H4 (cell line): ENCODE results near the gene PRCC. TPM values are rescaled to one million over a fixed set of nuclear protein-coding genes. Genes with fewer than 3 reads are reported as not detected.

Experiments used
- DNase-seq: peaks from one replicate; pipeline ENCODE4 v3.0.0-alpha.2; 2015; ENCODE audit warnings: low spot score
- total RNA-seq: library from RNA; depleted of rRNA; stranded (reverse); fragments of >200 nt; shearing (Covaris generic); gene quantifications from 2 replicates; pipeline ENCODE4 v1.2.3, GENCODE V29; 2014; rRNA removed

PRCC gene
- 22.2 and 36.2 TPM in 2 replicates for total RNA-seq

DNA sequence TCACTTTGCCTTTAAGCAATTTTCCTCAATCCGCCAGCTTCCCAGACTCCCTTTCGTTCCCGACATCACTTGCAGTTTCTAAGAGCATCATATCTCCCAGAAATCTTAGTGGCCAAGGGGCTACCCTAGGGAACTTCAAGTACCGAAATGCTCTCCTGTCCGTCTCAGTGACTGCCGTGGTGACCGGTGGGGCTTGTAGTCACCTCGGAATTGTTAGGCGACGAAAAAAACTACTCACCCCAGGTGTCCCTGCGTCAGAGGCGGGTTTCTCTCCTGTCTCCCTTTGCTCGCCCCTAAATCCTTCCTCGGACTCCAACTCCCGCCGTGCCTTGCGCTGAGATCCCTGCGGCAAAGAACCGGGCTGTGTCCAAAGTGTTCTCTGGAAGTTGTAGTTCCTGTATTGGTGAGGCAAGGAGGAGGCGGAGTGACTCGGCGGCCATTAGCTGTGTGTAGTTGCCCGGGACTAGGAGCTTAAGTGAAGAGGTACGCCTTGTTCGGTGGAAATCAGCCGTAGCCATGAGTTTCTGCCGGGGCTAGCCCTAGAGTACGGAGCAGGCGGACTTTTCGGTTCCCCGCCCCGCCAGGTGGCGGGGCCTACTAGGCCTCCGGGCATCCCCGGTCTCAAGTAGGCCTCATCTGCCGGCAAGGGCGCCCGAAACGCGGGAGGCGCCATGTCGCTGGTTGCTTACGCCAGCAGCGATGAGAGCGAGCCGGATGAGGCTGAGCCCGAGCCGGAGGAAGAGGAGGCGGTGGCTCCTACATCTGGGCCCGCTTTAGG is at the start of gene PRCC:
PRCC (plus strand) TSS at position 435 of the 778 bp plus-strand sequence; CDS start at position 672, 237 bp downstream.
- DNase-seq: peak; percentile 99

GRCh38 chr1:156721131-156721530 is 46.2 kb upstream of the PRCC start:
- DNase-seq: no peak

DNA sequence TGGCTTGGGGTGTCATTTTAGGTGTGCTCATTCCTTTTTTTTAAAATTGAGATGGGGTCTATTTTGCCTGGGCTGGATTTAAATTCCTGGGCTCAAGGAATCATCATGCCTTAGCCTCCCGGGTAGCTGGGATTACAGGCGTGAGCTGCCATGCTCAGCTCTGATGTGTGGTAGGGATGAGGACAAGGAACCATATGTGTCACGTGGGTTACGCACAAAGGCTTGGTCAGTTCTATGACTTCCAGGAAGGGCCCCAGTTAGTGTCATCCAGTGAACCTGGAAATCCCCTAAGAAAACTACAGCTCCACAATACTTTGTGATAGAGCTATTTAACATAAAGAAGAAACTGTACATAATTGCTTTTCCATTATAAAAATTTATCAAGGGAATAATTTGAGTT is 45.8 kb upstream of the PRCC start:
- DNase-seq: no peak

- peak; percentile 81 for DNase-seq
Measured at GRCh38 chr1:156725683-156726280, 41.6 kb upstream of the PRCC start.

DNA sequence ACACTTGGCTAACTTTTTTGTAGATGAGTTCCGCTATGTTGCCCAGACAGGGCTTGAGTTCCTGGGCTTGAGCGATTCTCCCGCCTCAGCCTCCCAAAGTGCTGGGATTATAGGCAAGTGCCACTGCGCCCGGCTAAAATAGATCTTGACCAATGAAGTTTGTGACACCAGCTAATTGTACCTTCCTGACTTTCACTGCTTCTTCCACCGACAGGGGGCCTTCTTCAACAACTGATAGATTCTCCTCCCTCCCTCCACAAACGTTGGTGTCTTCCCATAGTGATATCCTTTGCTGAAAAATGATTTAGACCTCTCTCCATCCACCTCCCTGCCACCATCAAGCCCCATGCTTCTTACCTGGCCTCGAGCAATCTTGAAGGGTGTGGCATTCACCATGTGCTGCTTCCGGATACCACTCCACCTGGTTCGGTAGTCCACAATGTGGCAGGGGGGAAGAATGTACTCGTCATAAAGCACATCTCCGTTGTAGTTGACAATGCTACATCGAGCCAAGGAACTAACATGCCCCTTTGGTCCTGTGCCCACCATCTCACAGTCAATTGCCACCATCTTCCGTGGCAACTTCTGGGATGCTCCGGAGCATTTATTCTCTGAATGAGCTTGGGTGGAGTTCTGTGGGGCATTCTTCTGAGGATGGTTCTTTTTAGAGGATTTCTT is 40.6 kb upstream of the PRCC start:
- peak; percentile 63 for DNase-seq

- no peak for DNase-seq
Measured at GRCh38 chr1:156727492-156727891, 39.8 kb upstream of the PRCC start.

DNA sequence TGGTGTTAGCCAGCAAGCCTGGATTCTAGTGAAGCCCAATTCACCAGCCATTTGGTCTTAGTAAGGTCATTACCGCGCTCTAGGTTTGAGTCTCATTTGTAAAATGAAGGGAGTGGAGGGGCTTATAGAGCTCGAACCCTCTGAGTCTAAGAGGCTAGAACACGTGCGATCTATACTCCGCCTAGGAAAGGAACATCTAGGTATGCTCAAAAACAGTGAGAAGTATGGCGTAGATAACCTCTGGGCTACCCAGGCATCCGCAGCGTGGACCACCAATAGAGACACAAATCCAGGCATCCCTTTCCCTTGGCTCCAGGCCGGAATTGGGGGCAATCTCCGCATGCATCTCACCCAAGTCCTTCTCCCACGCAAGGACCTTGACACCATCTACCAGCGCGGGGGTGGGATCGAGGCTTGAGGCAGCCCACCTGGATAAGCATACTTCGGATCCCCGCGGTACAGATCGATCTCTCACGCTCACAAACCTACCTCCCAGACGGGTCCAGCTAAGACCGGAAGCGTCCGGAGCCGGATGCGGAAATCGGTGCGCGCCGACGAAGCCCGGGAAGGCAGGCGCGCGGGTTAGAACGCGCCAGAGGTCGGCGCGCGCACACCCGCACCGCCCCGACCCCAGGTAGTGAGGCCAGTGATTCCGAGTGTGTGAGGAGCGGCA is 39.3 kb upstream of the PRCC start, which contains the start of gene METTL25B:
METTL25B (plus strand) TSS at position 544 of the 673 bp plus-strand sequence. CDS start 636 bp downstream, outside the sequence.
- peak; percentile 73 for DNase-seq

DNA sequence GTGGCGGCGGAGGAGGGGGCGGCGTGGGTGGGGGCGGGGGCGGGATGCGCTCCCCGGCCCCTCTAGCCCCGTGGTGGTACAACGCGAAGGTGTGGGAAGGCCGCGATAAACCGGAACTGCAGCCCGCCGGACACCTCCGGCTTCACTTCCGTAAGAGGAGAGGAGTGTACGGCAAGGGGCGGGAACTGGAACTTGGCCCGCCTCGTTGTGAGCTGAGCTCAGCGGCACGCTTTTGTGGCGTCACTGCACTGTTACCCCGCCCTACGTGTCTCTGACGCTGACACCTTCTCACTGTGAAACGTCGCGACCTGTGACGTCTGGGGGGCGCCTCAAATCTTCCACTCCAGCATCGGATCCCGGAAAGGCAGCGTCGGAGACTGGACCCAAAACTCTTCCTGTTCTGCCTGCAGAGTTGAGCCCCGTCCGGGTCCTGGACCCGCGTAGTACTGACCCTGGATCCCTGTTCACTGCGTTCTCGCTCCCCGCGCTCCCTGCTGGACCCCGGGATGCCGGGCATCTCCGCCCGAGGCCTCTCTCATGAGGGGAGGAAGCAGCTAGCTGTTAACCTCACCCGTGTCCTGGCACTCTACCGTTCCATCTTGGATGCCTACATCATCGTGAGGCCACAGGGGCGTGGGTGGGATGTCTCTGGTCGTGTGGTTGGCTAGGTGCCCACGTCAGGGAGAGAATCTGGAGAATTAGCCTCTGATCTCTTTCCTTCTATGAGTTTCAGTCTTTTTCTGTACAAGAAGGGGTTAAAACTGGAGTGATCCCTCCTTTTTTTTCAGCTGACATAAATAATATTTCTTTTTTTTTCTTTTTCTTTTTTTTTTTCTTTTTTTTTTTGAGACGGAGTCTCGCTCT is 38.5 kb upstream of the PRCC start, which contains the start of gene ISG20L2:
ISG20L2 (minus strand) TSS at position 168 of the 864 bp plus-strand sequence. CDS start 1,114 bp downstream, outside the sequence.
- DNase-seq: peak; percentile 98

DNA sequence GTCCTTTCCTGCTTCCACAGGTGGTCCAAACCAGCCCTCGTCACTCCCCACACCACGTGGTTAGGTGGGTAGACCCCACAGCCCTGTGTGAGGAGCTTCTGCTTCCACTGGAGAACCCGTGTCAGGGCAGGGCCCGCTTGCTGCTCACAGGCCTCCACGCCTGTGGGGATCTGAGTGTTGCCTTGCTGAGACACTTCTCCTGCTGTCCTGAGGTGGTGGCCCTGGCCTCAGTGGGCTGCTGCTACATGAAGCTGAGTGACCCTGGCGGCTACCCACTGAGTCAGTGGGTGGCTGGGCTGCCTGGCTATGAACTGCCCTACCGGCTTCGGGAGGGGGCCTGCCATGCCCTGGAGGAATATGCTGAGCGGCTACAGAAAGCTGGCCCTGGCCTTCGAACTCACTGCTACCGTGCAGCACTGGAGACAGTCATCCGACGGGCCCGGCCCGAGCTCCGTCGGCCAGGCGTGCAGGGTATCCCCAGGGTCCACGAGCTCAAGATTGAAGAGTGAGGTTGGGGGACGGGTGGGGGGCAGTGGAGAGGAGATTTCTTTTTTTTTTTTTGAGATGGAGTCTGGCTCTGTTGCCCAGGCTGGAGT is 33.2 kb upstream of the PRCC start:
- no peak for DNase-seq

DNA sequence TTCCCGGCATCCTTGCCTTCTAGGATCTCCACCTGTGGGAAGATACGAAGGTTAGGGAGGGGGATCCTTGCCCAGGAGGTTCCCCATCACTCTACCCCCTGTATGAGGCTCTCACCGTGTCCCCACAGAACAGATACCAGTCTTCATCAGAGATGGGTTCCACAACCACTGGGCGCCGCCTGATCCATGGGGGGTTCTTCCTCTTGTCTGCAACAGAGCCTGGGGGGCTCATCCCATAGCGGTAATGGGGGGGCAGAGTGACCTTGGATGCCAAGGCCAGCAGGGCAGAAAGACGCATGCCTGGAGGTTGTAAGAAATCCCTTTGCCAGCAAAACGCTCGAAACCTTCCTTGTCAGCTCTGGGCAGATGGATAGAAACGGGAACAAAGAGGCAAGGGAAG is 28.9 kb upstream of the PRCC start:
- peak; percentile 1 for DNase-seq

DNA sequence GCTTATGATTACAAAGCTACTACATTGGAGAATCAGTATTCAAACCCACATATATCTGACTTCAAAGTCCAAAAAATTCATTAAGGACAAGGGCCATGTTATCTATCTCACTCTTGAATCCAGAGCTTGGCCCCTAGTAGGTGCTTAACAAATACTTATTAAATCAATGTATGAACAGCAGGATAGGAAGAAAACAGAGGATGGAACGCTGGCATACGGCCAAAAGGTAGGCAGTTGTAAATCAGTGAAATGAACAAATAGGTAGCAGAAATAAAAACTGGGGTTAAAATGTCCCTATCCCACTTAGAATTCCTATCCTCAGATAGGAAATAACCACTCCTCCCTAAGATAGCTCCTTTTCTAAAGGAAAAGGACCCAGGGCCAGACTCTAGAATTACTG is 28.4 kb upstream of the PRCC start:
- DNase-seq: no peak

DNA sequence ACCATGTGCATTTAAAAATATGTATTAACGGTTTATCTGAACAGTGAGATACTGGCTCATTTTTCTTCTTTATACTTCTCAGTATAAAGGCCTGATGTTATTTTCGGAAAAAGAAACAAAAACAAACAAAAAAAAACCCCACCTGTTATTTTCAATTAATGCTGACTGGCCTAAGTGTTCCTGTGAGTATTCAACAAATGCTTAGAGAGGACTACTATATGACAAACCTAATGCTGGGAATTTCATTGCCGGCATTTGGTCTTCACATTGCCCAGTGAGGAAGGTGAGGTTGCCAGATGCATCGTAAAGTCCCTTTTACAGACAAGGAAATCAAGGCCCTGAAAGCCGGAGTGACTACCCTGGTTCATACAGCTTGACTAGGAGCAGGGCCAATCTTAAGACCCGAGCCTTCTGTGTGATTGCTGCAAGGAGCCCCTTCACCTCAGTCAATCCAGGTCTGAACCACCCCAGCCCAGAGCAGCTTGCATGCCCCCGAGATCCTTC is 27.0 kb upstream of the PRCC start:
- DNase-seq: peak; percentile 6

- peak; percentile 99 for DNase-seq
Measured at GRCh38 chr1:156740741-156741480, 26.4 kb upstream of the PRCC start, which contains the start of gene MRPL24. Gene MRPL24, minus strand, starts transcription at chr1:156741088. Its CDS starts 2,384 bp downstream, at chr1:156738704.

DNA sequence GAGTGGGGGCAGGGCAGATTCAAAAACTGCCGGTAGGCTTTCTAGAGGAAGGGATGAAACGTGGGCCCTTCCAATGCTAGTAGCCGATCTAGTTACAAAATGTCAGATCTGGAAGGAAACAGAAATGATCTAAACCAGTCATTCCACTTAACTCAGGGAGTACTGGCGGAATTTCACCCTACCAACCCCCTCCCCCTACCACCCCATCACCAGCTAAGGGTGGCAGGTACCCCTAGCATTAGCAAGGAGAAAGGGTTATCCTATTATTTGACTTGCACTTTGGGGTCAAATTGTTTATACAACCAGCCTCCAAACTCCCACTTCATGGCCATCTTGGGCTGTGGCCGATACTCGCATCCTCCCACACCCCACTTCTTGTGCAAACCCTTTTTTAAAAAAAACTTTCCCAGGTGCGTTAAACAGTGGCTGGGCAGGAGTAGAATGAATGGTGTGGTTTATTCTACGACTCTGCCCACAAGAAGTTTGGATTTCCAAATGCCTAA is 25.8 kb upstream of the PRCC start:
- DNase-seq: no peak

DNA sequence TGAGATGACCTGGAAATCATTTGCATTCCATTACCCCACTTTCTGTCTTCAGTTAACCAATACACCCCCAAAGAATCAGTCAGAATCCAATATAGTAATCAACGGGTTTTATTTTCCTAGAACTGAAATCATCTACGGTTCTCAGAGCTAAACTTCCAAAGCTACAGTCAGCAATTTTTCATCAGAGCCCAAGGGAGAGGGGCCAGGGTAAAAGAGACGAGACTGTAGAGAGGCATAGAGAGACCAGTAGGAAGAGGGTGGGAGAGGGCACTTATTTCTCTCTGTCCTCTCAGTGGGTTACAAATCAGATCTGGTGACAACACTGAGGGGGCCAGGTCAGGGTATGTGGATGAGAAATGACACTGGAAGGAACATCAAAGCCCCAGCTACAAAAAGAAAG is 25.3 kb upstream of the PRCC start:
- DNase-seq: peak; percentile 2

GRCh38 chr1:156742801-156743200 is 24.5 kb upstream of the PRCC start:
- DNase-seq: no peak

DNA sequence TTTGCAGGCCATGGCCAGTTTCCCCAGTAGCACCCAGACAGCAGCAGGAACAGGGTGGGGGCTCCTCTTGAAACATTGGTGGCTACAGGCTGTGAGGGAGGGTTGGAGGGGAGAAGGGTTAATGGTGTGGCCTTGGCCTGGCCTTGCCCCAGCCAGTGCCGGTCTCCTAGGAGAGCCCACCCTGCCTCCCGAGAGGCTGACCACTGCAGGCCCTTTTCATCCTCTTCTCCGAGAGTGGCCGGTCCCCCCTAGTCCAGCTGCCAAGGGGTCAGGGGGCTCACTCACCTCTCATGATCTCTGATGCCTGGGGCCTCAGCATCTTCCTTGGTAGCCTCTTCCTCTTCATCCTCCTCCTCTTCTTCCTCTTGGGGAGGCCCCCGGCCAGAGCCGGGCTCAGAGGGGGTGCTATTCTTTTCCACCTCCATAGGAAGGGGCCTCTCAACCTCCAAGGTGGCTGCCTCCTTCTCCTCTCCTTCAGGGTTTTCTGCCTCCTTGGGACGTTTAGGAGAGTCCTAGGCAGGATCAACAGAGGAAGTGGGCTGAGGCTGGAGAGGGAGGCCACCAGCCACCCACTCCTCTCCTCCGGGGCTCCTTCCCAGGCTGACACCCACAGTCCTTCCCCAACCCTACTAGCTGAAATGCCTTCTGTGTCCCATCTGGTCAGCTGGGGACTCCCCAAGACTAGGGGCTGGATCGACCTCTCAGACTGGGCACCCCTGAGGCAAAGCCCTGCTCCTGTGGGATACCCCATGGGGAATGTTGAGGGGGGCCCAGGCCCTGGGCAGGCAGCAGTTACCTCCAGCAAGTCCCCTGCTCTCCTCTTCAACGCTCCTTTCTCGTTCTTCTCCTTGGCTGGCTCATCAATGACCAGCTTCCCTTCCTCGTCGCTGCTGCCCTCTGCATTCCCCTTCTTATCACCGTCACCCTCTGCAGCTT is 23.7 kb upstream of the PRCC start:
- DNase-seq: peak; percentile 2

DNA sequence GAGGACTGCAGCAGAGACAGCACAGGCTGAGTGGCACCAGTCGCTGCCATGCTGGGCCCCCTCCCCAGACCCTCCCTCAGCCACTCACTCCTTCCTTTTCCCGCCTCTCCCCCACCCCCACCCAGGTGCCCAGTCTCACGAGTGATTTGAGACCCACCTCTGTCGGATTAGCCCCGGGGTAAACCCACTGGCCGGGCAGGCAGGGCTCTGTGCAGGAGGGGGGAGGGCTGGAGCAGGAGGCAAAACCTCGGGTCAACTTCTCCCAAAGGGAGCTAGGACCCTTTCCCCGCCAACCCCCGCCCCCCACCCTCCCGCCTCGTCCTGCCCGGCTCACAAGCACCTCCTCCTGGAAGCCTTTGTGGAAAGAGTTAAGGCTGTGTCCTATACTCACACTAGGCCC is 23.0 kb upstream of the PRCC start:
- no peak for DNase-seq
